ENCODE results near the gene PRTN3.

Gene PRTN3

GRCh38 chr19:803099-803561 is 37.7 kb upstream of the PRTN3 start:
- no peak for DNase-seq (ENCODE audit: low read depth in 2 of 2)

DNA sequence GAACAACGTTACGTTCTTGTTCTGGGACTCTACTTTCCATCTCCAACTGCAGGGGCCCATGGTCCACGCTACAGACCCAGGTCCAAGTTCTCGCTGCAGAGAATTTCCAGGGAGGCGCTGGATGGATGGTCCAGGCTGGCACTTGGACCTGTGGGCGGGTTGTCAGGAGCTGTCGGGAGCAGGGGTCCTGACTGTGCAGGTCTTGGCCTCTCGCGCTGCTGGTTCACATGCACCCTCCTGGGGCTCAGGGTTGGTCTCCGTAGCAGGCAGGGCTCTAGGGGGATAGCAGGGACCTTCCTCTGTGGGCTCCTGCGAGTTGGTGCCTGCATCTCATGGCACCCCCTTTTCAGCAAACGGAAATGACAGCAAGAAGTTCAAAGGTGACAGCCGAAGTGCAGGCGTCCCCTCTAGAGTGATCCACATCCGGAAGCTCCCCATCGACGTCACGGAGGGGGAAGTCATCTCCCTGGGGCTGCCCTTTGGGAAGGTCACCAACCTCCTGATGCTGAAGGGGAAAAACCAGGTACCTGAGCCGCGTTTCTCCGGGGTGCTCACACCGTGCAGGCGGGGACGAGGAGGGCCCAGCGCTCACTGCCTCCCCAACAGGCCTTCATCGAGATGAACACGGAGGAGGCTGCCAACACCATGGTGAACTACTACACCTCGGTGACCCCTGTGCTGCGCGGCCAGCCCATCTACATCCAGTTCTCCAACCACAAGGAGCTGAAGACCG is 36.9 kb upstream of the PRTN3 start:
- no peak for DNase-seq (ENCODE audit: low read depth in 2 of 2)

GRCh38 chr19:804419-805165 is 36.2 kb upstream of the PRTN3 start:
- DNase-seq (ENCODE audit: low read depth in 2 of 2), result no peak

DNA sequence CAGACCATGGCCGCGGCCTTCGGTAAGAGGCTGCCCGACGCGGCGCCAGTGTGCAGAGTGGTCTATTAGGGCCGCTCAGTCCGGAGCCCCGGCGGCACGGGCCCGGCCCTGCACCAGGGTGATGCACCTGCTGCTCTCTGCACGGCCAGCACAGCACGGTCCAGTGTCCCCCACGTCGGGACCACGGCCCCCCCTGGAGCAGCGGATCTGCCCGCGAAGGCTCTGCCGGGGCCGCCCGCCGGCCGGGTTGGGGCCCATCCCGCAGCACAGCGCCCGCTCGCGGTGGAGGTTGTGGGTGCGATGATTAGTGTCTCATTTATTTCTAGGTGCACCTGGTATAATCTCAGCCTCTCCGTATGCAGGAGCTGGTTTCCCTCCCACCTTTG is 35.6 kb upstream of the PRTN3 start:
- DNase-seq (ENCODE audit: low read depth in 2 of 2), result no peak

DNA sequence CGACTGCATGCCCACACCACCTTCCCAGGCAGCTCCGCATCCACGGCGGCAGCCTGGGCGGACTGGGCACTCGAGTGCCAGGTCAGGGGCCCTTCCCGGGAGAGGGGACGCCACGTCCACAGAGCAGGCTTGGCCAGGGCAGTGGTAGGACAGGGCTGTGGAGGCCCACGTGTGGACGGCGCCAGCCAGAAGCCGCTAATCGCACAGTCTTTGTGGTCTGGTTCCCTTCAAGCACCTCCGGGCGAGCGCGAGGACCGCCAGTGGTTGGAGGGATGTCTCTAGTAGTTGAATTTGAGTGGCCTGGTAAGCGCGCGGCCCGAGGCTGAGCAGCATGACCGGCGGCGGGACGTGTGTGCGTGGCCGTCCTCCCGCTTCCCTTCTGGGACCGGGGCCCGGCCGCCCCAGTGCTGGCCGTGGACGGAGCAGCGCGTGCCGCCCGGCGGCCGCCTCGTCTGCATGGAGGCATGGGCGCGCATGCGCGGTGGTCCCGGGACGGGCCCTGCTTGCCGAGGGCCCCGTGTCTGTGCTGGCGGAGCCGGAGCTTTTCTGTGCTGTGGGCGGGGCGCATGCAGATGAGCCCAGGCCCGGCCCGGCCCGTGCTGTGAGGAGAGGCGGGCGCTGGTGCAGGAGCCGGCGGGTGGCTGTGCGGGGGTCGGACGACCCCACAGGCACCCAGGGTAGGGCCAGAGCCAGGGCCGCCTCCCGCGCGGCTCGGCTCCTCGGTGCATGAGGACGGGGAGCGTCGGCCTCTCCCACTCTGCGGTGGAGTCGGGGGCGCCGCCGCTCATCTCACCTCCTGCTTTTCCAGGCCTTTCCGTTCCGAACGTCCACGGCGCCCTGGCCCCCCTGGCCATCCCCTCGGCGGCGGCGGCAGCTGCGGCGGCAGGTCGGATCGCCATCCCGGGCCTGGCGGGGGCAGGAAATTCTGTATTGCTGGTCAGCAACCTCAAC is 34.9 kb upstream of the PRTN3 start:
- no peak for DNase-seq (ENCODE audit: low read depth in 2 of 2)

DNA sequence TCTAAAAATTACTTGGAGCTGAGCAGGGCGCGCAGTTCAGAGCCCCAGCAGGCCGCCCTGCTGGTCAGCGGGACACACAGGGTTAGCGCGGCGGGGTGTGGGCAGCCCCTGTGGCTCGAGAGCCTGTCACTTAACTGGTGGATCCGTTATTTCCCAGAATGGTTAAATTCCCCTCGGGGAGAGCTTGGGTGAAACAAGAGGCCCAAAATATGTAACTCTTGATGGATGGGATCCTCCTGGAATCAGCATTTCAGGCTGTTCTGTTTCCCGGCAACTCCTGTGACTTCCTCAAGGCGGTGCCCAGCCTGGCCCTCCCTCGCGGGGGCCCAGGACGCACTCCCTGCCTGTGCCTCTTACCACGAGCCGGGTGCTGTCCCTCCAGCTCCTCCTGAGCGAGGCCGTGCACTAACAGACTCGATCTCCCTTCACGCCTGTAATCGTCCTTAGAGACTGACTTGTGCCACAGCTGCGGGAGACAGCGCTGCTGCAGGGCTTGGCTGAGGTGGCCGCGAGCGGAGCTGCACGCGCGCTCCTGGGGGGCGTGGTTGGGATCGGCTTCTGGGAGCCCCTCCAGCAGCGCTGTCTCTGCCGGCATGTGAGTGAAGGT is 33.9 kb upstream of the PRTN3 start:
- DNase-seq (ENCODE audit: low read depth in 2 of 2), result no peak

- DNase-seq (ENCODE audit: low read depth in 2 of 2), result no peak
Observed at GRCh38 chr19:807627-808422, 33.0 kb upstream of the PRTN3 start.

DNA sequence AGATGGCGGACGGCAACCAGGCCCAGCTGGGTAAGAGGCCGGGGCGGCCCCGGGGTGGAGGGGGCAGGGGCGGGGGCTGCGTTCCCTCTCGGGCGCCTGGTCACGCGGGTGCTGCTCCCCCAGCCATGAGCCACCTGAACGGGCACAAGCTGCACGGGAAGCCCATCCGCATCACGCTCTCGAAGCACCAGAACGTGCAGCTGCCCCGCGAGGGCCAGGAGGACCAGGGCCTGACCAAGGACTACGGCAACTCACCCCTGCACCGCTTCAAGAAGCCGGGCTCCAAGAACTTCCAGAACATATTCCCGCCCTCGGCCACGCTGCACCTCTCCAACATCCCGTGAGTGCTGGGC is 32.4 kb upstream of the PRTN3 start:
- DNase-seq (ENCODE audit: low read depth in 2 of 2), result no peak

- DNase-seq (ENCODE audit: low read depth in 2 of 2), result no peak
Observed at GRCh38 chr19:810077-810855, 30.5 kb upstream of the PRTN3 start.

- no peak for DNase-seq (ENCODE audit: low read depth in 2 of 2)
Observed at GRCh38 chr19:810883-811489, 29.8 kb upstream of the PRTN3 start.

GRCh38 chr19:811506-812048 is 29.2 kb upstream of the PRTN3 start:
- DNase-seq (ENCODE audit: low read depth in 2 of 2), result no peak

DNA sequence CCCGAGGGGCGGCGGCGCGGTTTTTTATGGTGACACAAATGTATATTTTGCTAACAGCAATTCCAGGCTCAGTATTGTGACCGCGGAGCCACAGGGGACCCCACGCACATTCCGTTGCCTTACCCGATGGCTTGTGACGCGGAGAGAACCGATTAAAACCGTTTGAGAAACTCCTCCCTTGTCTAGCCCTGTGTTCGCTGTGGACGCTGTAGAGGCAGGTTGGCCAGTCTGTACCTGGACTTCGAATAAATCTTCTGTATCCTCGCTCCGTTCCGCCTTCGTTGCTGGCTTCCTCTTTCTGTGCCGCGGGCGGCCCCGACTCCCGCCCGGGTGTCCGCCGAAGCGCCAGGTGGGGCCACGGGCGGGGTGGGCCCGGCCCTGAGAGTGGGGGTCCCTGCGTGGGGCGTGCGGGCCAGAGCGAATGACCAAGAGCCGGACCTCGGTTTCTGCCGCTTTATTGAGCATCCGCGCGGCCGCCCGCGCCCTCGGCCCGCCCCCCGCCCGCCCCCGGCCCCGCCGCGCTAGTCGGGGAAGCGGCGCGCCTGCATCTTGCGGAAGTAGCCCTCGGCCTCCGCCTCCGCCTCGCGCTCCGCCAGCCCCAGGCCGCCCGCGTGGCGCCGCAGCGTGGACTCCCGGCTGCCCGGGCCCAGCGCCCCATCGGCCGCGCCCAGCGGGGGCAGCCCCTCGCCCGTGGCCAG is 28.6 kb upstream of the PRTN3 start:
- no peak for DNase-seq (ENCODE audit: low read depth in 2 of 2)

DNA sequence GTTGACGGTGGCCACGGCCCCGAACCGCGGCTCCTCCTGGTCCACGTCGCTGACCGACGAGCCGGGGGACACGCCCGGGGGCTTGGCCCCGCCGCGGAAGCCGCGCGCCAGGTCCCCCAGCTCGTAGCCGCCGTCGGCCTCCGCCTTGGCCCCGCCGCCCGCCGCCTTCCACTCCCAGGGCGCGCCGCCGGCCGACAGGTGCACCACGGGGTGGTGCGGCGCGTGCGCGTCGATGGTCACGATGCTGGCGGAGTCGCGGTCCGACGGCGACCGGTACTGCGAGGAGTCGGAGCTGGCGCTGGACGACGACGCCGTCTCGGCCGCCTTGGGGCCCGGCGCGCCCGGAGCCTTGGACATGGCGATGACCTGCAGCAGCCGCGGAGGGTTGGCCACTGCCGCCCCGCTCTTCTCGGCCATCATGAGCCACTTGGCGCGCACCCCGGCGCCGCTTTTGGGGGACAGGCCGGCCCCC is 28.0 kb upstream of the PRTN3 start:
- no peak for DNase-seq (ENCODE audit: low read depth in 2 of 2)

- DNase-seq (ENCODE audit: low read depth in 2 of 2), result no peak
Observed at GRCh38 chr19:813219-814151, 27.3 kb upstream of the PRTN3 start.

GRCh38 chr19:814152-815078 is 26.4 kb upstream of the PRTN3 start:
- DNase-seq (ENCODE audit: low read depth in 2 of 2), result no peak

DNA sequence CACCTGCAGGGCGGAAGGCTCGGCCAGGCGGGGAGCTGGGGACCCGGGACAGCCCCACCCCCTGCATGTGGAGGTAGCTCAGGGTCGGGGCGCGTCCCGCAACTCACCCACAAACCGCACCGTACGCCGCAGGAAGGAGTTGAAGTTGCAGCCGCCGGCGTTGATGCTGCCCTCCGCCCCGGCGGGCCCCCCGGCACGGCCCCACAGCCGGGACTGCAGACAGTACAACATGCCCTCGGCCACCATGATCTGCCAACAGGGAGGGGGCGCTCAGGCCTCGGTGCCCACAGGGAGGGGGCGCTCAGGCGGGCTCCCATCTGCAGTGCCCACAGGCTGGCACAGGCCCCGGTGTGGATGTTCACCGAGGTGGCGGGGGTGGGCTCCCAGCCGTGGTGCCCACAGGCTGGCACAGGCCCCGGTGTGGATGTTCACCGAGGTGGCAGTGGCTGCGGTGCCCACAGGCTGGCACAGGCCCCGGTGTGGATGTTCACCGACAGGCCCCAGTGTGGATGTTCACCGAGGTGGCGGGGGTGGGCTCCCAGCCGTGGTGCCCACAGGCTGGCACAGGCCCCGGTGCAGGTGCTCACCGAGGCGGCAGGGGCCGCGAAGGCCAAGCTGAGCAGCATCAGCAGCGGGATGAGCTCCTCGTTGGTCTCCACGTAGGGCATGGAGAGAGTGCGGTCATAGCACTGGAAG is 25.6 kb upstream of the PRTN3 start:
- no peak for DNase-seq (ENCODE audit: low read depth in 2 of 2)

Data from stimulated activated CD8-positive, alpha-beta memory T cell treated with anti-CD3 and anti-CD28 coated beads, Interleukin-2, amount 100 ng/mL, for 48 hours (primary cell).